Ovary (tissue), 9 donors: ENCODE measurements around the gene MYO1E. TPM values are rescaled to one million over a fixed set of nuclear protein-coding genes. Genes with fewer than 3 reads are reported as not detected.

Source experiments
- DNase-seq, 5 donors: peaks; one replicate each; pipeline ENCODE4 v3.0.0-alpha.2; 2019 to 2020
- H3K27ac ChIP-seq, 2 donors: fragments of 200-600 bp; one replicate each; pipeline versions ENCODE4 v1.5.1 to v1.8.0; 2019 to 2022
- H3K27me3 ChIP-seq: fragments of 200-600 bp; one replicate; pipeline ENCODE4 v1.8.0; 2022
- H3K36me3 ChIP-seq: fragments of 200-600 bp; sonication (generic); one replicate; pipeline ENCODE4 v1.5.1; 2019
- H3K4me1 ChIP-seq: one replicate; pipeline ENCODE4 v1.8.1; 2013; ENCODE audit warnings: mild to moderate bottlenecking, moderate library complexity; ENCODE audit not compliant: insufficient read depth
- H3K4me3 ChIP-seq: fragments of 200-600 bp; sonication (generic); one replicate; pipeline ENCODE4 v1.5.1; 2017
- H3K9me3 ChIP-seq, 2 donors: fragments of 200-600 bp in 1 of 2; sonication (generic) in 1 of 2; one replicate each; pipeline versions ENCODE4 v1.5.1 to v1.8.1; 2013 to 2019; ENCODE audit warnings: mild to moderate bottlenecking in 1 of 2, moderate library complexity in 1 of 2
- CTCF ChIP-seq, 3 donors: fragments of 450-650 bp in 2 of 3; fragments of 200-600 bp in 1 of 3; IDR thresholded peaks; one replicate each; pipeline versions ENCODE4 v1.5.1 to v1.8.0; 2016 to 2022; ENCODE audit warnings: antibody characterized with exemption in 3 of 3, mild to moderate bottlenecking in 1 of 3
- EP300 ChIP-seq: sonication (generic); formaldehyde crosslinking; IDR thresholded peaks from one replicate; pipeline ENCODE4 v1.6.1; 2017; ENCODE audit warnings: antibody characterized with exemption
- POLR2A ChIP-seq: fragments of 450-650 bp; IDR thresholded peaks from one replicate; pipeline ENCODE4 v1.6.1; 2017; ENCODE audit warnings: antibody characterized with exemption, mild to moderate bottlenecking, moderate library complexity
- WGBS, 3 donors: extraction: QIAGEN DNeasy Blood & Tissue Kit in 1 of 3; methylation state at CpG; one replicate each; pipeline versions ENCODE4 v1.1.5 to v1.1.7; 2013 to 2017; 5-methylcytosine and 5-hydroxymethylcytosine counted together
- intact Hi-C, 4 donors: fragments of 100-400 bp; cut with DNase I; formaldehyde crosslinking; loops; one replicate each; pipeline versions ENCODE4 v1.11.0 to v1.15.1; 2022 to 2023
- polyA plus RNA-seq, 2 donors: library from polyadenylated mRNA; stranded (reverse); fragments of 200-250 nt in 1 of 2; fragments of 350-450 nt in 1 of 2; fragmentation: Illumina TruSeq in 1 of 2; extraction: RNeasy Lipid Tissue Mini Kit (QIAGEN cat#74804) in 1 of 2; gene quantifications; one replicate each; pipeline ENCODE4 v1.2.3, GENCODE V29; 2013 to 2014
- total RNA-seq, 7 donors: library from RNA; depleted of rRNA in 2 of 7; stranded (reverse); fragments of >200 nt in 2 of 7; fragmentation: NEBNext Ultra II Directional in 3 of 7; extraction: Animal tissue kit (Norgen Biotek cat#: 25700) in 3 of 7; gene quantifications; one replicate each; pipeline versions ENCODE4 v1.1.0 to v1.2.4, GENCODE V29; 2016 to 2023
- donor health status: DM: no; HTN: no; CAD: no; lungs with moderate emphysema.
- donor health status: DM: no; HTN: no; CAD: no.
- donor health status: Bipolar disorder and iron deficiency.
- donor health status: DM: yes; HTN: yes; CAD: no.
- donor health status: DM: no; HTN: no; CAD: no.
- donor health status: DM: yes; HTN: yes; CAD: no.

MYO1E gene
- total and polyA plus RNA-seq, 9 donors: 11.6 to 96.0 (median 44.8) TPM

- DNase-seq: no peak
- Histone ChIP-seq H3K27me3 (no peaks in the 10 kb centered on the region), H3K4me3 (no peak overlapping the region), H3K27ac (no peak overlapping the region), H3K4me1 (no peaks in the 10 kb centered on the region), H3K36me3 (no peaks in the 10 kb centered on the region), H3K9me3 (no peaks in the 10 kb centered on the region)
- 86 to 95% (median 89%) methylated on average over 9 of the region's 9 CpGs for WGBS, 3 donors
- intact Hi-C loops: no loop called here
- no peak for TF ChIP-seq CTCF (IDR thresholded peaks at IDR 0.05)
- no peak for TF ChIP-seq EP300
- no peak for TF ChIP-seq POLR2A
Measured at GRCh38 chr15:59159210-59159609, 213.5 kb downstream of the MYO1E start.

GRCh38 chr15:59158701-59159034, 214.0 kb downstream of the MYO1E start:
- Histone ChIP-seq H3K36me3 (no peaks in the 10 kb centered on the region), H3K27ac (no peak overlapping the region), H3K27me3 (no peaks in the 10 kb centered on the region), H3K4me1 (no peaks in the 10 kb centered on the region), H3K9me3 (no peaks in the 10 kb centered on the region), H3K4me3 (no peak overlapping the region)
- intact Hi-C loops: no loop called here
- DNase-seq: no peak
- WGBS, 3 donors: 88 to 91% (median 90%) methylated on average over 7 of the region's 7 CpGs
- no peak for TF ChIP-seq EP300
- TF ChIP-seq CTCF (IDR thresholded peaks at IDR 0.05): no peak
- TF ChIP-seq POLR2A: no peak

- H3K36me3 ChIP-seq: no peaks in the 10 kb centered on the region
- no peak for TF ChIP-seq POLR2A
- TF ChIP-seq CTCF (IDR thresholded peaks at IDR 0.05): no peak
- TF ChIP-seq EP300: no peak
- H3K4me1 ChIP-seq: no peaks in the 10 kb centered on the region
- H3K4me3 ChIP-seq: no peak overlapping the region
- intact Hi-C loops: no loop called here
- no peaks in the 10 kb centered on the region for H3K9me3 ChIP-seq
- H3K27me3 ChIP-seq: no peaks in the 10 kb centered on the region
- DNase-seq: no peak
- WGBS, 3 donors: 87 to 93% (median 90%) methylated on average over 9 of the region's 9 CpGs
- H3K27ac ChIP-seq: no peak overlapping the region
Measured at GRCh38 chr15:59157840-59158700, 214.6 kb downstream of the MYO1E start.

- intact Hi-C loops: no loop called here
- TF ChIP-seq EP300: no peak
- TF ChIP-seq CTCF (IDR thresholded peaks at IDR 0.05): no peak
- no peak for TF ChIP-seq POLR2A
- Histone ChIP-seq H3K27ac (no peak overlapping the region), H3K36me3 (no peaks in the 10 kb centered on the region), H3K4me1 (no peaks in the 10 kb centered on the region), H3K27me3 (no peaks in the 10 kb centered on the region), H3K4me3 (no peak overlapping the region), H3K9me3 (no peaks in the 10 kb centered on the region)
- 98 to 99% (median 98%) methylated on average over 5 of the region's 5 CpGs for WGBS, 3 donors
- no peak for DNase-seq
Measured at GRCh38 chr15:59157396-59157795, 215.3 kb downstream of the MYO1E start.
